ENCODE results near the gene SPA17. TPM values are rescaled to one million over a fixed set of nuclear protein-coding genes. Genes with fewer than 3 reads are reported as not detected.

Gene SPA17
- total and polyA plus RNA-seq, 2 of the 8 experiments (the other 6 are each of a cell fraction or from before 2014, with no cell fraction given), result 3.7 to 5.2 TPM

DNA sequence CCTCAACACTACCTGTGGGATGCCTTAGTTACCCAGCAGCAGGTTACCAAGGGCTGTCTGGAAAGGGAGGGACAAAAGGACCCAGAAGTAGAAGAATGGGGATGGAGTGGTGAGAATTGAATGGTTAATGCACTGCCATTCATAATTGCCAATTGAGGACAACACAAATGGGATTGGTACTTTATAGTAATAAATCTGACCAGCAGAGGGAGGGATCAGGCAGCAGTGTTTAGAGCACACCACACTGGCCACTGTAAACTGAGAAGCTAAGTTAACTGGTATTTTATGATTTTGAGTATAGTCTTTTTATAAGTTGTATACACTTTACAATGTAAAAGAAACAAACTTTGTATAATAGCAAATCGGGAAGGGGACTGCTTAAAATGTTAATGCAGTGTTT lies 40.3 kb upstream of the SPA17 start:
- Histone ChIP-seq H3K56ac (replicated peaks; ENCODE audit: insufficient read length, low read depth, low read length) (no peak overlapping the region), H2AK5ac (ENCODE audit: low read depth, low read length) (no peak overlapping the region), H3K79me1 (ENCODE audit: low read depth, low read length) (no peaks in the 10 kb centered on the region), H2AFZ (ENCODE audit: low read length) (no peak overlapping the region), H3K14ac (ENCODE audit: insufficient read length) (no peak overlapping the region), H3K23ac (ENCODE audit: insufficient read length) (no peak overlapping the region), H2BK20ac (ENCODE audit: low read length) (no peak overlapping the region), H3K23me2 (ENCODE audit: low read depth, low read length) (no peaks in the 10 kb centered on the region), H4K8ac (ENCODE audit: extremely low read depth, insufficient read depth, low read length) (no peak overlapping the region), H2BK5ac (ENCODE audit: low read depth, low read length) (no peak overlapping the region), H3K4me1 (replicated peaks in 1 of 4; ENCODE audit: control insufficient read depth in 3 of 4, insufficient read depth in 4 of 4, low read length in 3 of 4) (0 out of 7 replicates have a peak, but pooled peaks cover 0 to 1% (median 0%) of the 10 kb centered on the region in 4 experiments), H3K27me3 (replicated peaks in 1 of 4; ENCODE audit: control insufficient read depth in 3 of 4, extremely low read depth in 1 of 4, insufficient read depth in 3 of 4, low read length in 3 of 4) (no peaks in the 10 kb centered on the region), H4K20me1 (replicated peaks in 1 of 2; ENCODE audit: control insufficient read depth in 1 of 2, insufficient read depth in 2 of 2, low read length in 2 of 2) (no peaks in the 10 kb centered on the region), H3K18ac (ENCODE audit: extremely low read depth, low read length) (no peak overlapping the region), H3K4me2 (ENCODE audit: insufficient read depth in 1 of 2, low read depth in 2 of 2, low read length in 2 of 2) (no peak overlapping the region), H3K4ac (replicated peaks; ENCODE audit: insufficient read length, low read depth, low read length) (no peak overlapping the region), H3K4me3 (ENCODE audit: extremely low read depth in 1 of 4, insufficient read depth in 2 of 4, low read depth in 3 of 4, low read length in 4 of 4) (no peak overlapping the region), H2BK15ac (ENCODE audit: low read length) (no peak overlapping the region), H4K91ac (replicated peaks; ENCODE audit: insufficient read length, low read length) (no peak overlapping the region), H3K27ac (ENCODE audit: low read depth, low read length) (no peak overlapping the region), H3K36me3 (ENCODE audit: control insufficient read depth in 2 of 4, insufficient read depth in 4 of 4, low read length in 3 of 4) (peaks cover 7 to 62% (median 42%) of the 10 kb centered on the region in 4 experiments), H3K9ac (replicated peaks in 1 of 4; ENCODE audit: extremely low read depth in 1 of 4, low read depth in 3 of 4, low read length in 3 of 4) (no peak overlapping the region), H2BK120ac (replicated peaks; ENCODE audit: low read depth, low read length) (no peak overlapping the region), H2BK12ac (ENCODE audit: low read depth, low read length) (no peak overlapping the region), H3K79me2 (ENCODE audit: control insufficient read depth in 1 of 2, insufficient read depth in 2 of 2, low read length in 2 of 2) (no peaks in the 10 kb centered on the region), H3K9me3 (ENCODE audit: insufficient read depth in 2 of 2, low read depth in 1 of 2, low read length in 1 of 2) (no peaks in the 10 kb centered on the region), H4K5ac (ENCODE audit: insufficient read length, low read depth, low read length) (no peak overlapping the region)
- 88% methylated on average over 1 of the region's 1 CpG; no CpG with 5 or more reads in 1 of the 2 experiments for WGBS, 2 experiments (ENCODE audit: extremely low coverage in 1 of 2, insufficient coverage in 1 of 2, insufficient read length in 1 of 2, insufficient replicate concordance in 2 of 2, low coverage in 1 of 2, low lambda C conversion rate in 2 of 2, missing lambda C conversion rate in 1 of 2)
- DNase-seq (ENCODE audit: low read depth in 1 of 2, low spot score in 2 of 2), result no peak
- no peak for FAIRE-seq
- ChIA-PET CTCF (ENCODE audit: partially characterized antibody) (interaction anchor here (0.7 to 3.8 kb wide), 11 partner anchors 9 to 233 kb away, joined by 3 to 25 read pairs (median 4); partner anchors contain the start of gene TBRG1), POLR2A (ENCODE audit: partially characterized antibody) (no interaction called here)
- no peak for TF ChIP-seq GTF2F1 (IDR thresholded peaks at IDR 0.05; ENCODE audit: borderline replicate concordance, low read depth, low read length)
- no peak for TF ChIP-seq SIRT6 (IDR thresholded peaks at IDR 0.05; ENCODE audit: low read length)
- peak in 1 of 2 experiments; percentile 9; a peak in 1 of 4 replicates for TF ChIP-seq RAD21 (IDR thresholded peaks at IDR 0.05 in 1 of 2, conservative IDR thresholded peaks at IDR 0.05 in 1 of 2; ENCODE audit: low read depth in 2 of 2, low read length in 2 of 2)
- TF ChIP-seq, protein P1, sequence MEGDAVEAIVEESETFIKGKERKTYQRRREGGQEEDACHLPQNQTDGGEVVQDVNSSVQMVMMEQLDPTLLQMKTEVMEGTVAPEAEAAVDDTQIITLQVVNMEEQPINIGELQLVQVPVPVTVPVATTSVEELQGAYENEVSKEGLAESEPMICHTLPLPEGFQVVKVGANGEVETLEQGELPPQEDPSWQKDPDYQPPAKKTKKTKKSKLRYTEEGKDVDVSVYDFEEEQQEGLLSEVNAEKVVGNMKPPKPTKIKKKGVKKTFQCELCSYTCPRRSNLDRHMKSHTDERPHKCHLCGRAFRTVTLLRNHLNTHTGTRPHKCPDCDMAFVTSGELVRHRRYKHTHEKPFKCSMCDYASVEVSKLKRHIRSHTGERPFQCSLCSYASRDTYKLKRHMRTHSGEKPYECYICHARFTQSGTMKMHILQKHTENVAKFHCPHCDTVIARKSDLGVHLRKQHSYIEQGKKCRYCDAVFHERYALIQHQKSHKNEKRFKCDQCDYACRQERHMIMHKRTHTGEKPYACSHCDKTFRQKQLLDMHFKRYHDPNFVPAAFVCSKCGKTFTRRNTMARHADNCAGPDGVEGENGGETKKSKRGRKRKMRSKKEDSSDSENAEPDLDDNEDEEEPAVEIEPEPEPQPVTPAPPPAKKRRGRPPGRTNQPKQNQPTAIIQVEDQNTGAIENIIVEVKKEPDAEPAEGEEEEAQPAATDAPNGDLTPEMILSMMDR (IDR thresholded peaks at IDR 0.05; ENCODE audit: control extremely low read depth in 1 of 3, insufficient read depth in 1 of 3, low read depth in 1 of 3, low read length in 3 of 3), result peak in 2 of 3 experiments; percentile 6 to 18; a peak in 2 of 4 replicates

Measured in H1 (cell line).